Naive B cell (primary cell): Measurements from ENCODE around the gene OR4D2. TPM values are rescaled to one million over a fixed set of nuclear protein-coding genes. Genes with fewer than 3 reads are reported as not detected.

Experiments used
- ATAC-seq, 2 donors: fragments of 150-1000 bp; cut with Tn5 transposase; 2 replicates each; pipeline ENCODE4 v1.10.0; 2021; ENCODE audit warnings: low read depth in 2 of 2, mild to moderate bottlenecking in 2 of 2, moderate library complexity in 2 of 2
- DNase-seq: peaks from one replicate; pipeline ENCODE4 v3.0.0; 2022
- H3K27ac Mint-ChIP-seq, 6 donors: one replicate each; pipeline ENCODE4 v1.8.0; 2020 to 2022; ENCODE audit warnings: mild to moderate bottlenecking in 6 of 6, mixed read lengths in 6 of 6, moderate library complexity in 5 of 6, inconsistent platforms in 2 of 6
- H3K27me3 Mint-ChIP-seq, 3 donors: one replicate each; pipeline ENCODE4 v1.8.0; 2021 to 2022; ENCODE audit warnings: mixed read lengths in 3 of 3, mild to moderate bottlenecking in 1 of 3
- H3K36me3 Mint-ChIP-seq, 2 donors: one replicate each; pipeline ENCODE4 v1.8.0; 2020 to 2022; ENCODE audit warnings: mixed read lengths in 2 of 2, inconsistent platforms in 1 of 2, mild to moderate bottlenecking in 1 of 2
- H3K4me1 Mint-ChIP-seq, 3 donors: one replicate each; pipeline ENCODE4 v1.8.0; 2020 to 2022; ENCODE audit warnings: mixed read lengths in 3 of 3, inconsistent platforms in 1 of 3, mild to moderate bottlenecking in 1 of 3, moderate library complexity in 1 of 3
- H3K4me3 Mint-ChIP-seq, 8 donors: one replicate each; pipeline ENCODE4 v1.8.0; 2020 to 2022; ENCODE audit warnings: mild to moderate bottlenecking in 8 of 8, mixed read lengths in 8 of 8, moderate library complexity in 8 of 8, inconsistent platforms in 2 of 8
- H3K9me3 Mint-ChIP-seq, 7 donors: one replicate each; pipeline ENCODE4 v1.8.0; 2020 to 2022; ENCODE audit warnings: mixed read lengths in 7 of 7, mild to moderate bottlenecking in 5 of 7, inconsistent platforms in 2 of 7, moderate library complexity in 1 of 7
- polyA plus RNA-seq, 6 donors: library from polyadenylated mRNA; unstranded; fragments of 300-500 nt; fragmentation: Illumina TruSeq; gene quantifications; one replicate each; pipeline ENCODE4 v1.2.3, GENCODE V29; 2021; ENCODE audit warnings: low read depth in 6 of 6

Gene OR4D2
- polyA plus RNA-seq, 6 donors from 2014 or later, result not detected

GRCh38 chr17:58184308-58184985 lies 17.7 kb downstream of the OR4D2 start:
- Mint-ChIP-seq H3K4me3 (no peak overlapping the region), H3K4me1 (peaks cover 9 to 15% (median 15%) of the 10 kb centered on the region in 3 donors), H3K36me3 (no peaks in the 10 kb centered on the region), H3K27ac (peak overlapping the region in 2 of 6 donors; percentile 6 to 59), H3K27me3 (peaks cover 2 to 18% (median 6%) of the 10 kb centered on the region in 3 donors), H3K9me3 (no peaks in the 10 kb centered on the region)
- no peak for DNase-seq
- no peak for ATAC-seq

GRCh38 chr17:58184986-58185761 lies 18.4 kb downstream of the OR4D2 start:
- no peak for ATAC-seq
- Mint-ChIP-seq H3K4me3 (peak overlapping the region in 2 of 8 donors; percentile 44 to 49), H3K4me1 (peaks cover 9 to 15% (median 15%) of the 10 kb centered on the region in 3 donors)

GRCh38 chr17:58186591-58186990 lies 19.8 kb downstream of the OR4D2 start:
- Mint-ChIP-seq H3K36me3 (no peaks in the 10 kb centered on the region), H3K4me3 (peak overlapping the region in 3 of 8 donors; percentile 14 to 57 (median 37)), H3K4me1 (peaks cover 9 to 15% (median 9%) of the 10 kb centered on the region in 3 donors), H3K27ac (peak overlapping the region in 1 of 6 donors; percentile 25), H3K27me3 (peaks cover 17 to 23% (median 21%) of the 10 kb centered on the region in 3 donors), H3K9me3 (no peaks in the 10 kb centered on the region)
- no peak for ATAC-seq
- DNase-seq, result no peak

More at GRCh38 chr17:58184986-58185761, 18.4 kb downstream of the OR4D2 start:
- no peak for DNase-seq
- H3K27ac Mint-ChIP-seq, result no peak overlapping the region
- no peaks in the 10 kb centered on the region for H3K36me3 Mint-ChIP-seq
- no peaks in the 10 kb centered on the region for H3K9me3 Mint-ChIP-seq
- H3K27me3 Mint-ChIP-seq, result peaks cover 8 to 22% (median 14%) of the 10 kb centered on the region in 3 donors

GRCh38 chr17:58187063-58187462 lies 20.3 kb downstream of the OR4D2 start:
- Mint-ChIP-seq H3K27ac (peak overlapping the region in 1 of 6 donors; percentile 26), H3K4me1 (peaks cover 9 to 15% (median 9%) of the 10 kb centered on the region in 3 donors), H3K27me3 (peaks cover 14 to 27% (median 21%) of the 10 kb centered on the region in 3 donors), H3K9me3 (no peaks in the 10 kb centered on the region), H3K4me3 (no peak overlapping the region), H3K36me3 (no peaks in the 10 kb centered on the region)
- ATAC-seq (no peak), DNase-seq (no peak)

- no peaks in the 10 kb centered on the region for H3K36me3 Mint-ChIP-seq
- ATAC-seq (no peak), DNase-seq (no peak)
- H3K27ac Mint-ChIP-seq, result no peak overlapping the region
- no peak overlapping the region for H3K4me3 Mint-ChIP-seq
- H3K27me3 Mint-ChIP-seq, result peaks cover 11 to 33% (median 21%) of the 10 kb centered on the region in 3 donors
- H3K9me3 Mint-ChIP-seq, result no peaks in the 10 kb centered on the region
- H3K4me1 Mint-ChIP-seq, result peaks cover 9 to 15% (median 9%) of the 10 kb centered on the region in 3 donors
These were observed 20.9 kb downstream of the OR4D2 start for GRCh38 chr17:58187675-58188074.

- DNase-seq (no peak), ATAC-seq (no peak)
- Mint-ChIP-seq H3K36me3 (no peaks in the 10 kb centered on the region), H3K9me3 (no peaks in the 10 kb centered on the region), H3K4me3 (no peak overlapping the region), H3K4me1 (peaks cover 9 to 15% (median 9%) of the 10 kb centered on the region in 3 donors), H3K27ac (no peak overlapping the region), H3K27me3 (peaks cover 11 to 40% (median 23%) of the 10 kb centered on the region in 3 donors)
These were observed 22.8 kb downstream of the OR4D2 start for GRCh38 chr17:58189436-58190146.

- Mint-ChIP-seq H3K4me3 (no peak overlapping the region), H3K4me1 (peaks cover 0 to 6% (median 2%) of the 10 kb centered on the region in 3 donors), H3K9me3 (no peaks in the 10 kb centered on the region), H3K27me3 (peaks cover 11 to 47% (median 37%) of the 10 kb centered on the region in 3 donors), H3K27ac (no peak overlapping the region), H3K36me3 (no peaks in the 10 kb centered on the region)
- DNase-seq (no peak), ATAC-seq (no peak)
These were observed 24.6 kb downstream of the OR4D2 start for GRCh38 chr17:58191241-58191896.

GRCh38 chr17:58192612-58193011 lies 25.8 kb downstream of the OR4D2 start, which contains the start of gene EPX:
TSS of gene EPX (plus strand) at chr17:58192726. CDS start at chr17:58192847, 121 bp downstream.
- ATAC-seq, result no peak
- no peak within 1 kb of the TSS for H3K27ac Mint-ChIP-seq

GRCh38 chr17:58193641-58194255 lies 27.0 kb downstream of the OR4D2 start:
- DNase-seq (no peak), ATAC-seq (no peak)
- H3K36me3 Mint-ChIP-seq, result no peaks in the 10 kb centered on the region
- no peaks in the 10 kb centered on the region for H3K9me3 Mint-ChIP-seq
- H3K4me1 Mint-ChIP-seq, result peaks cover 0 to 4% (median 0%) of the 10 kb centered on the region in 3 donors
- H3K4me3 Mint-ChIP-seq, result no peak overlapping the region
- no peak overlapping the region for H3K27ac Mint-ChIP-seq
- H3K27me3 Mint-ChIP-seq, result peaks cover 12 to 71% (median 61%) of the 10 kb centered on the region in 3 donors

More at GRCh38 chr17:58192612-58193011, 25.8 kb downstream of the OR4D2 start, which contains the start of gene EPX:
- DNase-seq, result no peak
- H3K4me3 Mint-ChIP-seq, result no peak within 1 kb of the TSS
- H3K9me3 Mint-ChIP-seq, result no peaks in the 10 kb centered on the region
- no peaks in the 10 kb centered on the region for H3K36me3 Mint-ChIP-seq
- H3K27me3 Mint-ChIP-seq, result peaks cover 6 to 59% (median 49%) of the 10 kb centered on the region in 3 donors
- peaks cover 0 to 4% (median 0%) of the 10 kb centered on the region in 3 donors for H3K4me1 Mint-ChIP-seq

GRCh38 chr17:58195518-58196123 lies 28.8 kb downstream of the OR4D2 start:
- DNase-seq (no peak), ATAC-seq (no peak)
- Mint-ChIP-seq H3K4me3 (no peak overlapping the region), H3K9me3 (no peaks in the 10 kb centered on the region), H3K4me1 (peaks cover 2 to 10% (median 5%) of the 10 kb centered on the region in 3 donors), H3K36me3 (no peaks in the 10 kb centered on the region), H3K27me3 (peaks cover 11 to 71% (median 60%) of the 10 kb centered on the region in 3 donors), H3K27ac (no peak overlapping the region)

GRCh38 chr17:58196610-58197009 lies 29.8 kb downstream of the OR4D2 start:
- Mint-ChIP-seq H3K9me3 (no peaks in the 10 kb centered on the region), H3K27ac (no peak overlapping the region), H3K4me1 (peaks cover 2 to 10% (median 5%) of the 10 kb centered on the region in 3 donors), H3K4me3 (no peak overlapping the region), H3K27me3 (peaks cover 11 to 62% (median 51%) of the 10 kb centered on the region in 3 donors), H3K36me3 (no peaks in the 10 kb centered on the region)
- DNase-seq (no peak), ATAC-seq (no peak)

- Mint-ChIP-seq H3K9me3 (no peaks in the 10 kb centered on the region), H3K27ac (no peak overlapping the region), H3K4me1 (peaks cover 2 to 10% (median 5%) of the 10 kb centered on the region in 3 donors), H3K27me3 (peaks cover 11 to 46% (median 45%) of the 10 kb centered on the region in 3 donors), H3K4me3 (no peak overlapping the region), H3K36me3 (no peaks in the 10 kb centered on the region)
- ATAC-seq (peak; percentile 68 to 89), DNase-seq (peak; percentile 33)
These were observed 33.3 kb downstream of the OR4D2 start for GRCh38 chr17:58200024-58200633.
